SK-N-MC (cell line): ENCODE results near the gene CACFD1.

Experiments used
- DNase-seq: peaks from one replicate; pipeline ENCODE4 v3.0.0-alpha.2; 2011; ENCODE audit warnings: low read depth, low spot score
- H3K27ac ChIP-seq: fragments of 200-600 bp; sonication (generic); 2 replicates; pipeline ENCODE4 v1.5.1; 2016; ENCODE audit warnings: mixed run types
- H3K36me3 ChIP-seq: fragments of 200-600 bp; sonication (generic); 2 replicates; pipeline ENCODE4 v1.6.1; 2017; ENCODE audit warnings: antibody characterized with exemption, low read length, mixed read lengths; ENCODE audit not compliant: insufficient read depth
- H3K4me3 ChIP-seq: fragments of 200-600 bp; sonication (generic); 2 replicates; pipeline ENCODE4 v1.5.1; 2016
- H3K9ac ChIP-seq: fragments of 200-600 bp; sonication (generic); 2 replicates; pipeline ENCODE4 v1.8.0; 2017; ENCODE audit warnings: mixed run types, mixed read lengths; ENCODE audit not compliant: insufficient read length
- H3K9me3 ChIP-seq: fragments of 200-600 bp; sonication (generic); 2 replicates; pipeline ENCODE4 v1.6.1; 2017; ENCODE audit warnings: low read depth, mild to moderate bottlenecking, antibody characterized with exemption, low read length, moderate library complexity, mixed read lengths
- EZH2 ChIP-seq: fragments of 200-600 bp; sonication (generic); IDR thresholded peaks from one replicate; pipeline ENCODE4 v1.6.1; 2017; ENCODE audit warnings: antibody characterized with exemption
- FOXP2 ChIP-seq: optimal IDR thresholded peaks from 2 replicates; pipeline ENCODE3; 2011; ENCODE audit warnings: mild to moderate bottlenecking, moderate library complexity; ENCODE audit not compliant: insufficient read depth; ENCODE audit errors: extremely low read length, control extremely low read depth
- POLR2AphosphoS5 ChIP-seq: IDR thresholded peaks from 2 replicates; pipeline ENCODE4 v1.6.1; 2012; ENCODE audit warnings: mild to moderate bottlenecking, low read depth, low read length, borderline replicate concordance

The CACFD1 gene

DNA sequence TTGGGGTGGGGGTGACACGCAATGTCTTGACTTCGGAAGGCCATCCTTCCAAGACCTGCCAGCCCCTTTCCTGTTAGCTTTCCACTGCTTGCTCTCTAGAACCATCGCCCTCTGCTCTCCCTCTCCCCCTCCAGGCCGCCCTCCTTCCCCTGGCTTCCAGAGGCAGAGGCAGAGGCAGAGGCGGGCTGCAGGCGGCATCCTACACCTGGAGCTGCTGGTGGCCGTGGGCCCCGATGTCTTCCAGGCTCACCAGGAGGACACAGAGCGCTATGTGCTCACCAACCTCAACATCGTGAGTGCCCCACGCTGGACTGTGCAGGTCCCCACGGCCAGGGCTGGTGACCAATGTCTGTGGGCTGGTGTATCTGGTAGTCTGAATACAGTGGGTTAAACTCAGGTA is 35.6 kb upstream of the CACFD1 start:
- no peak overlapping the region for H3K27ac ChIP-seq
- H3K36me3 ChIP-seq, result no peaks in the 10 kb centered on the region
- no peak overlapping the region for H3K9ac ChIP-seq
- no peak for DNase-seq
- H3K9me3 ChIP-seq, result no peaks in the 10 kb centered on the region
- TF ChIP-seq POLR2AphosphoS5, result no peak
- no peak overlapping the region for H3K4me3 ChIP-seq

DNA sequence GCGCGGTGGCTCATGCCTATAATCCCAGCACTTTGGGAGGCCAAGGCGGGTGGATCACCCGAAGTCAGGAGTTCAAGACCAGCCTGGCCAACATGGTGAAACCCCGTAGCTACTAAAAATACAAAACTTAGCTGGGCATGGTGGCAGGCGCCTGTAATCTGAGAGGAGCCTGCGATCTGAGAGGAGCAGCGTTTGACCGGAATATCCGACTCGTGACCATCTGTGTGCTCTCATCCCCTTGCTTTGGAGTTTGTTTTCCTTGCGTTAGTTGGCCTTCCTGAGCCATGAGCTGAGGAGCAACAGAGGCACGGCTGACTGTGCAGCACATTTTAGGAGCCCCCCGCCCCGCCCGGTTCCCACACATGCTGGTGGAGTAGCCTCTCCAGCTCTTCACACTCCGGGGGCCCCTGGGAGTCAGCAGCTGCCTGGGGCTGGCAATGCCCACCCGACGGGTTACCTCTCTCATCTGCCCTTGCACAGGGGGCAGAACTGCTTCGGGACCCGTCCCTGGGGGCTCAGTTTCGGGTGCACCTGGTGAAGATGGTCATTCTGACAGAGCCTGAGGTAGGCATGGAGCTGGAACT is 34.6 kb upstream of the CACFD1 start:
- TF ChIP-seq FOXP2 (no peak), EZH2 (no peak), POLR2AphosphoS5 (no peak)
- DNase-seq, result no peak
- no peak overlapping the region for H3K27ac ChIP-seq
- H3K4me3 ChIP-seq, result no peak overlapping the region
- no peaks in the 10 kb centered on the region for H3K9me3 ChIP-seq
- no peak overlapping the region for H3K9ac ChIP-seq
- no peaks in the 10 kb centered on the region for H3K36me3 ChIP-seq

GRCh38 chr9:133426011-133426410 is 33.8 kb upstream of the CACFD1 start:
- Histone ChIP-seq H3K9ac (no peak overlapping the region), H3K4me3 (no peak overlapping the region), H3K9me3 (no peaks in the 10 kb centered on the region), H3K36me3 (no peaks in the 10 kb centered on the region), H3K27ac (no peak overlapping the region)
- DNase-seq, result no peak
- TF ChIP-seq EZH2 (no peak), FOXP2 (no peak), POLR2AphosphoS5 (no peak)

DNA sequence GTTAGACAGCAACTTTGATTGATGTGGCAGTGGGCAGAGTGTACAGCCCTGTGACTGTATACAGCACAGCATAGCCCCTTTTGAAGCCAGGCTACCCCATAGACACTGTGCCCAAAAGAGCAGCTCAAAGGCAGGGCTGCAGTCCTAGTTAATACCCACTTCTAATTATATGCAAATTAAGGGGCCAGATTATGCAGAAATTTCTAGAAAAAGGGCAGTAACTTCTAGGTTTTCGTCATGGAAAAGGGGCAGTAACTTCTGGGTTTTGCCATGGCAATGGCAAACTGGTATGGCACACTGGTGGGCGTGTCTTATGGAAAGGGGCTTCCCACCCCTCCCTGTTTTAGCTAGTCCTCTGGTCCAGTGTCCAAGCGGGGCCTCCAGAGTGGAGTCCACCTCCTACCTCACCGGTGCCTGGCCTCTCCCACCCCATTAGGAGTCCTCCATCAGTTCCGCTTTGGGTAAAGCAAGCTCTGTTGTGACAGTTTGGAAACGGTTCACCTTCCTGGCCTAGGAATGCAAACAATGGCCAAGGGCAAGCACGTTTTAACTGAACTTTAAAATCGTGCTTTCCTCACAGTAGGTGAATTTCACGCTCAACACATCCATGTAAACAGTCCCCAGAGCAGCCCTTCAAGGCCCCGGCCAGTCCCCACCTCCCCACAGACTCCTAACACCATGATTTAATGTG is 32.0 kb upstream of the CACFD1 start:
- no peaks in the 10 kb centered on the region for H3K36me3 ChIP-seq
- TF ChIP-seq EZH2 (no peak), POLR2AphosphoS5 (no peak), FOXP2 (no peak)
- no peaks in the 10 kb centered on the region for H3K9me3 ChIP-seq
- H3K4me3 ChIP-seq, result no peak overlapping the region
- no peak overlapping the region for H3K9ac ChIP-seq
- H3K27ac ChIP-seq, result no peak overlapping the region
- DNase-seq, result no peak

DNA sequence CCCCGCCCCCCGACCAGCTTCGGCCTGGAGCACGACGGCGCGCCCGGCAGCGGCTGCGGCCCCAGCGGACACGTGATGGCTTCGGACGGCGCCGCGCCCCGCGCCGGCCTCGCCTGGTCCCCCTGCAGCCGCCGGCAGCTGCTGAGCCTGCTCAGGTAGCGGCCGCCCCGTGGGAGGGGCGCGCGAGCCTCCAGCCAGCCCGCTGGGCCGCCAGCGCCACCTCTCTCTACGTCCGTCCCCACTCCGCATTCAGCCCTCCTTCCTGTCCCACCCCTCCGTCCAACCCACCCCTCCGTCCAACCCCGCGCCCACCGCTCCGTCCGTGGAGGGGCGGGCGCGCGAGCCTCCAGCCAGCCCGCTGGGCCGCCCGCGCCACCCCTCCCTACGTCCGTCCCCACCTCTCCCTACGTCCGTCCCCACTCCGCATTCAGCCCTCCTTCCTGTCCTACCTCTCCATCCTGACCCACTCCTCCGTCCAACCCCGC is 31.1 kb upstream of the CACFD1 start:
- no peaks in the 10 kb centered on the region for H3K9me3 ChIP-seq
- no peak overlapping the region for H3K27ac ChIP-seq
- no peak for TF ChIP-seq POLR2AphosphoS5
- no peak for TF ChIP-seq FOXP2
- no peak for TF ChIP-seq EZH2
- H3K4me3 ChIP-seq, result no peak overlapping the region
- no peak for DNase-seq
- no peaks in the 10 kb centered on the region for H3K36me3 ChIP-seq
- no peak overlapping the region for H3K9ac ChIP-seq

DNA sequence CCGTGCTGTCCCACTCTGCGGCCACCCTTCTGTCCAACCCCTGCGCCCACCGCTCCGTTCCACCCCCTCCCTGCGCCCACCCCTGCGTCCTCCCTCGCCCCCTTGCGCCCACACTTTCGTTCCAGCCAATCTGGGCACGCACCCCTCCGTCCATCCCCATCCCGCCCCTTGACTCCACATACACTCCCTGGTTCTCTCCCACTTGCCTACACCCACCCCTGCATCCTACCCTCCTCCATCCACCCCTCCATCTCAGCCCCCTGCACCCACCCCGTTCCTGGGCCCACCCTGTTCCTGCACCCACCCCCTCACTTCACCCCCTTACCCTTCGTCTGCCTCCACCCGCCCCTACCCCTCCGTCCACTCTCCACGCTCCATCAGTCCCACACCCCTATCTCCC is 30.6 kb upstream of the CACFD1 start:
- Histone ChIP-seq H3K36me3 (no peaks in the 10 kb centered on the region), H3K9me3 (no peaks in the 10 kb centered on the region), H3K27ac (no peak overlapping the region), H3K9ac (no peak overlapping the region), H3K4me3 (no peak overlapping the region)
- no peak for DNase-seq
- TF ChIP-seq FOXP2, result no peak
- no peak for TF ChIP-seq EZH2
- TF ChIP-seq POLR2AphosphoS5, result no peak

DNA sequence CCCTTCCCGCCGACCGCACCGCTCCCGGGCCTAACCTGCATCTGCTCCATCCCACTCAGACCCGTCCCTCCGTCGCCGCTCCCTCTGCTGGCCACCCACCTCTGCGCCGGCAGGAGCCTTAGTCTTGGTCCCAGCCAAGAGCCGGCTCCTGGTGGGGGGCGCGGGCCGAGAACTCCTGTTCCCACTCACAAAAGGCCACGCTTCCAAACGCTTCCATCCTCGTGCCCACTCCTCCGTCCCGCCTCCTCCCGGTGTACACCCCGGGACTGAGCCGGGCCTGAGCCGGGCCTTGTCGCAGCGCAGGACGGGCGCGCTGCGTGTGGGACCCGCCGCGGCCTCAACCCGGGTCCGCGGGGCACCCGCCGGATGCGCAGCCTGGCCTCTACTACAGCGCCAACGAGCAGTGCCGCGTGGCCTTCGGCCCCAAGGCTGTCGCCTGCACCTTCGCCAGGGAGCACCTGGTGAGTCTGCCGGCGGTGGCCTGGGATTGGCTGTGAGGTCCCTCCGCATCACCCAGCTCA is 30.1 kb upstream of the CACFD1 start:
- no peak overlapping the region for H3K27ac ChIP-seq
- H3K36me3 ChIP-seq, result no peaks in the 10 kb centered on the region
- DNase-seq, result no peak
- H3K9me3 ChIP-seq, result no peaks in the 10 kb centered on the region
- TF ChIP-seq POLR2AphosphoS5 (no peak), FOXP2 (no peak), EZH2 (no peak)
- no peak overlapping the region for H3K4me3 ChIP-seq
- no peak overlapping the region for H3K9ac ChIP-seq

GRCh38 chr9:133430244-133430643 is 29.5 kb upstream of the CACFD1 start:
- no peak for TF ChIP-seq EZH2
- no peak for TF ChIP-seq POLR2AphosphoS5
- TF ChIP-seq FOXP2, result no peak
- no peak for DNase-seq
- no peaks in the 10 kb centered on the region for H3K9me3 ChIP-seq
- no peaks in the 10 kb centered on the region for H3K36me3 ChIP-seq
- no peak overlapping the region for H3K9ac ChIP-seq
- H3K4me3 ChIP-seq, result no peak overlapping the region
- H3K27ac ChIP-seq, result no peak overlapping the region
